ENCODE measurements around the gene COMMD4.
"Not testable (repeated sequence)": the region's sequence is repeated elsewhere in the genome, so short reads cannot be mapped to it uniquely, and the experiment has no call there.

COMMD4 gene

DNA sequence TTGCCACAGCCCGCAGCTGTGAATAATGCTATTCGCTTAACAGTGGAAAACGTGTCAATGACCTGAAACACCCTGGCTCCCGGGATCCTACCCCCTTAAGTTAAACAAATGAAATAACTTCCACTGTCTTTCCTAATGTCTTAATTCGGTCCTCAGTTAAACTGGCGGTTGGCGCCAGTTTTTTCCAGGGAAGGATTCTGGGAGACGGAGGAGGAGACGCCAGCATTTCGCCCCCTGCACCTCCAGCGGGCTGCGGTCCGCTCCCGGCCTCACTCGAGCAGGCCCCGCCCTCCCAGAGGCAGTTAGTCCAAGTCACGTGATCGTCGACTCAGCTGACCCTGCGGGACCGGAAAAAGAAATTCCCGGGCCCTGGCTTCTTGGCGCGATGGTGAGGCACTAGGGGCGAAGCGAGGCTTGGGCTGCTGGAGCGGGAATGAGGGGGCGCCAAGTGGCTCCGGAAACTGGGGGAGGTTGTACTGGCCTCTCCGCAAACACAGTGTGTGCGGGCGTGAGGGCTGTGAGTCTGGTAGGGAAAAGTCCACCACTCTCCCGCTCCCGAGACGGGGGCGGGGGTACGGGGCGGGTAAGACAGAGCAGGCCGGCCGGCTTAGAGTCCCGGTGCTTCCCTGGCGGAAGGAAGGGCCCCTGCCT is at the start of gene COMMD4:
Gene COMMD4, plus strand, starts transcription at position 359 of the 651 bp plus-strand sequence. Its CDS starts 27 bp downstream, at position 386.
- DNase-seq: peak; percentile 97

DNA sequence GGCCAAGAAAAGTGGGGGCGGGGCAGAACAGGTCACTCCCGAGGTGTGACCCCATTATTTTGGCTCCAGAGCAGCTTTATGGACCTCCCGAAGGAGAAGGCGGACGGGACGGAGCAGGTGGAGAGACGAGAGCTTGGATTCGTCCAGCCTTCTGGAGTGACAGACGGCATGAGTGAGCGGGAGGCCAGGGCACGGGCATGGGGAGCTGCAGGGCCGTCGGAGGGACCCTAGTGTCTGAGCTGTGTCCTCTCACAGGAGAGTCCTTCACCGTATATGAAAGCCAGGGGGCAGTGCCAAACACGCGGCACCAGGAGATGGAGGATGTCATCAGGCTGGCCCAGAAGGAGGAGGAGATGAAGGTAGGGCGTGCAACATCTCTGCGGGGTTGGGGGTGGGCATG is 42.2 kb upstream of the COMMD4 start:
- DNase-seq: not testable (repeated sequence)

DNA sequence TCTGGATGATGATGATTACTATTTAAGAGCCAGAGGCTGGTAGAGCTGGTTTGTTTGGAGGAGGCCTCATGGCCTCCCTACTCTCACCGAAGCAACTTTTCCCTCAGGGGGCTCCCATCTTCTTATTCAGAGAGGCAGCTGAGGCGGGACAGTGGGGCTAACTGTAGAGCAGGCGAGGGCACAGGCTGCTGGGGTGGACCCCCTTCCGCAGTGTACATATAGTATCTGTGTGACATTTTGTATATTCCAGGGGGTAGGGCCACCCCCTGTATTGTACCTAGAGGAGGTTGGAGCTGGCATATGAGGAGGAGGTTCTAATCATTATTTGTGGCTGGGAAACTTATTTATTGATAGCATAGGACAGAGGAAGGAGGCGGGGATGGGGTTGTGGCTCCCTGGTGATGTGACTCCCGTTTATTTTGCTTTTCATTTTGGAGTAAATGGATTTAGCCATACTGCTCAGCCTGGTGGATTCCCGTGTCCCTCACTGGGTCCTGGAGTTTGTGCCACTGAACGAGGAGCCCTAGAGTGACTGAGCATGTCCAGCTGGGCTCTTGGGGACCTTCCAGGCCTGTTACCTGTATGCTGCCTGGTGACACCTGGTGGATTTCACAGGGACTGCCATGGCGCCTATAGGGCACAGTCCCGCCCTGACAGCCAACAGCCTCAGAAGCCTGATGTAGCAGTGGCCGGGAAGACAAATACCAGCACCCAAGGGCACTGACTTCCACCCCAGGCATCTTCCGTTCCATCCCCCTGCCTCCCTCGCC is 37.1 kb upstream of the COMMD4 start:
- not testable (repeated sequence) for DNase-seq

DNA sequence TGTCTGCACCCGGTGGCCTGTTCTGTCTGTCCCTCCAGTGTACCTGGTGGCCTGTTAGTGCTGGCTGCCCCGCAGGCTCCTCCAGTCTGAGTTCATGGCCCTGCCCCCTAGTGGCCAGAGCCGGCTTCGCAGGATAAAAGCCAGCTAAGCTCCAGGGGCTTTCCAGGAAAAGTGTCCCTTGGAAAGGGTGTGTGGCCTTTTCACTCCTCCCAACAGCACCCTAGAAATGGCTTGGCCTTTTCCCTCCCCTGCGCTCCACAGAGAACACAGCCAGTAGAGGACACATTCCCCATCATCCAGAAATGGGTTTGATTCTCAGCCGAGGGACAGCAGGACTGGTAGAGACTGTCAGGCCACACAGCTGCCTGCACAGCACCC is 36.6 kb upstream of the COMMD4 start:
- not testable (repeated sequence) for DNase-seq

DNA sequence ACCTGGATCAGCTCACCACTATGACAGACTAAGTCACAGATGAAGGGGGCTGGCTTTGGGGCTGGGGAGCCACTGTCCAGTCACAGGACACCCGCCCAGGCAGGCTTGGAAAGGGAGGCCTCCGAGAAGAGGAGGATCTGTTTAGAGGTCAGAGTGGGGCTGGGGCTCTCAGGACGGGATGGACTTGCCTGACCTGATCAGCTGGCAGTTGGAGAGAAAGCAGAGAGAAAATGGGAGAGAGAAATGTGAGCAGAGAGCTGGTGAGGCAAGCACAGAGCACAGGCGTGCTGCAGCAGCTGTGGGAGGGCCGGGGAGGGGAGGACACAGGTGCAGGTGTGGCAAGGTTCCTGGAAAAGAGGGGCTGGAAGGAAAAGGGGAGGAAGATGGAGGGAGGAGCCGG is 35.8 kb upstream of the COMMD4 start:
- not testable (repeated sequence) for DNase-seq

DNA sequence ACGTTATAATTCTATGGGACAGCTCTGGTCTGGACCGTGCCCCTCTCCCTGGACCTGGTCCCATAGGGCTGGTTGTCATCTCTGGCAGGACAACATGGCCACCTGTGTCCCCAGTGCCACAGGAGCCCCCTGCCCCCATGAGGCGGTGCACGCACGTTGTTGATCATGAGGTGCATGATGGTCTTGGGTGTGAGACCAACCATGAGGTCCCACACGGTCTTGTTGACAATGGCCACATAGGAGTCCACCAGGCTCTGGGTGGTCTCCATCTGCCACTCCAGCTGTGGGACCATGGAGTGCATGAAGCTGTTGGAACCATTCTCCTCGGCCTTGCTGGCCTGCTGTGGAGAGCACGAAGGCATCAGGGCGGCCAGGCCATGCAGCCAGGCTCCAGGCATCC is 33.5 kb upstream of the COMMD4 start:
- DNase-seq: no peak

DNA sequence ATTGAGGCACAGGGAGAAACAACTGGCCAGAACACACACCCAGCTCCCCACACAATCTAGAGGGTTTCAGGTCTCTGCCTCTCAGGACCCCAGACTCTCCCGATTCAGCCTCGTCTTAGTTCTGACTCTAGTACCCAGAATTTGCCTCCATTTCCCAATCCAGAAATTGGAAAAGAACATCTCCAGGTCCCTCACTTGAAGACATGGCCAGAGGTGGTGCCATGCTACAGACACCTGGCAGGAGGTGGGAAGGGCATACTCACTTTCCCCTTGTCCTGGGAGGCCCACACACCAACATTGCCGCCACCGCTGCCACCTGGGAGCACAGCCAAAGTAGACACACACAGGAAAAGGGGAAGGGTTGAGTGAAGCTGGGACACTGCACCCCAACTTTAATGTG is 33.1 kb upstream of the COMMD4 start:
- not testable (repeated sequence) for DNase-seq

DNA sequence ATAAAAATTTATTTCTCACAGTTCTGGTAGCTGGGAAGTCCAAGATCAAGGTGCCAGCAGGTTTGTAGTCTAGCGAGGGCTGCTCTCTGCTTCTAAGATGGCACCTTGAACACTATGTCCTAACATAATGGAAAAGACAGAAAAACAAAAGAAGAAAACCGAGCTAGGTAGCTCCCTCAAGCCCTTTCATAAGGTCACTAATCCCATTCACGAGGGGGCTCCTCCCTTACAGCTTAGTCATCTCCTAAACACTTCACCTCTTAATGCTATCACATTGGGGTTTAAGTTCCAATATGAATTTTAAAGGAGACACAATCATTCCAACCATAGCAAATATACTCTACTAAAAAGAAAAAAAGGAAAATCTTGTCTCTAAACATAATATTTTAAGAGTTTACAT is 29.7 kb upstream of the COMMD4 start:
- no peak for DNase-seq

DNA sequence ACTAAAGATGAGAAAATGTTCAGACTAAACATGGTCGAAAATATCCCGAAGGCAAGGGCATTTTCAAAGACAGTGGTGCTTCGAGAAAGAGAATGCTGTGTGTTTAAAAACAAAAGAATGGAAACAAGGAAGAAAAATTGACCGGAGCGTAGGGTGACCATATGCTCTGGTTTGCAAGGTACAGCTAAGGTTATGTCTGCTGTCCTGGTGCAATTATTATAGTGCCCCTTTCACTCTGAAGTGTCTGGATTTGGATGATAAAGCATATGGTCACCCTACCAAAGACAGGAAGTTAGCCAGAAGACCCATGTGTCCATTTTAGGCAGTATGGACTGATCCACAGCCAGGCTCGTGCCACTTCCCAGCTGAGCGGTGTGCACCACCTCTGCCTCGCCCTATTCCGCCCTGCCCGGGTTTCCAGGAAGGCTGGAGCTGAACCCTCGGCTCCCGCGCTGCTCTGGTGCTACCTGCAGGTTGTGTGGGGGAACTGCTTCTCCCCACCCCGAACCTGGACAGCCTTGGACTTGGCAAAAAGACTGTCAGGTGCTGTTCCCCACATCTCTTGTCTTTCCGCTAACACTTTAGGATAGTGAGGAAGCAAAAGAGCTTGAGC is 28.0 kb upstream of the COMMD4 start:
- DNase-seq: peak; percentile 7

DNA sequence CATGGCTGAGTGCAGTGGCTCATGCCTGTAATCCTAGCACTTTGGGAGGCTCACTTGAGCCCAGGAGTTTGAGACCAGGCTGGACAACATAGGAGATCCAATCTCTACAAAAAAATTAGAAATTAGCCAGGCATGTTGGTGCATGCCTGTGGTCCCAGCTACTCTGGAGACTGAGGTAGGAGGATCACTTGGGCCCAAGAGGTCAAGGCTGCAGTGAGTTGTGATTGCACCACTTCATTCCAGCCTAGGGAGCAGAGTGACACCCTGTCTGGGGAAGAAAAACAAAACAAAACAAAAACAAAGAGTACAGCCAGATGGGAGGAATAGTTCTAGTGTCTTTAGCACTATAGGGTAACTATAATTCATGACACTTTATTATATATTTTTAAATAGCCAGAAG is 26.2 kb upstream of the COMMD4 start:
- DNase-seq: no peak

DNA sequence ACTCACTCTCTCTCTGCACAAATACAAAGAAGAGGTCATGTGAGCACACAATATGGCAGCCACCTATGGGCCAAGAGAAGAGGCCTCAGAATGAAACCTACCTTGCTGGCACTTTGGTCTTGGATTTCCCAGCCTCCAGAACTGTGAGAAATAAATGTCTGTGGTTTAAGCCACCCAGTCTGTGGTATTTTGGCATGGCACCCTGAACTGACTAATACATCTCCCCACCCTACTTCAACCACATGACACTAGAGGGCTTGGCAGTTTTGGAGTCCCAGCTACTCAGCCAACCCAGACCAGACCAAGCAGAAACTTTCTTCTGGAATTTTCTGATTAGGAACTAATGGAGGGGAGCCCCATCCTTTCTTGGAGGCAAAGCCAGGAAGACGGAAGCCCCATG is 23.3 kb upstream of the COMMD4 start:
- not testable (repeated sequence) for DNase-seq

DNA sequence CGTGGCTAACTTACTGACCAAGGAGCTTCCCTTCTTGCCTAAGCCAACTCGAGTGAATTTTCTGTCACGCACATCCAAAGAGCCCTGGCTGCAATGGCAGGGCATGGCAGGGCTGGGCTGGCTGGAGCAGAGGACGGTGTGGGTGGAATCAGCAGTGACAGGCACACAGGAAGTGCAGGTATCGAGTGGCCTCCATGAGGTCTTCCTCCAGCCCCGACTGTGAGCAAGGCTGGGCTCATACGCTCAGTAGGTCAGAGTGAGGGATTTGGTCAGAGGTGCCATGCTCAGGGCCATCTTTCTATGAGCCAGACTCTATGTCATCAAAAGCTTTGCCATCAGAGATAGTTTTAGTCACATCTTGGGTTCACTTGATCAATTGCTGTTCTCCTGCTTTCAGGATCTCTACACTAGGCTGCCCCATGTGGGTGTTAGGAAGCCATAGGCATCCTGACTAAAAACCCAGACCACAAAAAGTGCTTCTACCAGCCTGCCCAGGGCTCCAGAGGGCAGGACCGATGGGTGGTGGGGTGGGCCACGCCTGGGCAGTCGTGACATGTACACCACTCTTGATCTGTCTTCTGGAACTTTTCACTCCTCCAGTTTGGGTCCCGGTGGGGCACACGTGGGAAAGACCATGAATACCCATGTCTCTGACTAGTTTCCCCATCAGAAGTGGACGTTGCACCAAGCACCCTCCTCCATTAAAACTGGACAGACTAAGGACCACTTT is 22.6 kb upstream of the COMMD4 start:
- DNase-seq: no peak

DNA sequence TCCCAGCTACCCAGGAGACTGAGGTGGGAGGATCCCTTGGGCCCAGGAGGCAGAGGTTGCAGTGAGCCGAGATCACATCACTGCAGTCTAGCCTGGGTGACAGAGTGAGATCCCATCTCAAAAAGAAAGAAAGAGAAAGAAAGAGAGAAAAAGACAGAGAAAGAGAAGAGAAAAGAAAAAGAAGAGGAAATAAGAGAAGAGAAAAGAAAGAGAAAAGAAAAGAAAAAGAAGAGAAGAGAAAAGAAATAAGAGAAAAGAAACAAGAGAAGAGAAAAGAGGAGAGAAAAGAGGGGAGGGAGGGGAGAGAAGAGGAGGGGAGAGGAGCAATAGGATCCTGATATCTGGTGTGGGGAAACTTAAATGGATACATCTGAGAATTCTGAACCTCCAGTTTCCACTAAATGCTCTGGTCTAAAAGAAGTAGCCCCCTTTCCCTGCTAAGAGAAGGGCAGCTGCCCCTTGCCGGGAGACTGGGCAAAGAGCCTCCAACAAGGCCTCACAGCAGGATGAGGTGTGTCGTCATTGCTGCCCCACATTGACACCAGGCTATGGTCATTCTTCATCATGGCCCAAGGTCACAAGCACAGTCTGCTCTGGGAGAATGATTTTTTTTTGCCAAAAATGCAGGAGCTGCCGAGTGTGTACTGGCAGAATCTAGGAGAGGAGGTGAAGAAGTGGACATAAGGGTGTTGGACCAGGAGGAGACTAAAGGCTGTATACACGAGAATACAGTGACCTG is 21.1 kb upstream of the COMMD4 start:
- no peak for DNase-seq

DNA sequence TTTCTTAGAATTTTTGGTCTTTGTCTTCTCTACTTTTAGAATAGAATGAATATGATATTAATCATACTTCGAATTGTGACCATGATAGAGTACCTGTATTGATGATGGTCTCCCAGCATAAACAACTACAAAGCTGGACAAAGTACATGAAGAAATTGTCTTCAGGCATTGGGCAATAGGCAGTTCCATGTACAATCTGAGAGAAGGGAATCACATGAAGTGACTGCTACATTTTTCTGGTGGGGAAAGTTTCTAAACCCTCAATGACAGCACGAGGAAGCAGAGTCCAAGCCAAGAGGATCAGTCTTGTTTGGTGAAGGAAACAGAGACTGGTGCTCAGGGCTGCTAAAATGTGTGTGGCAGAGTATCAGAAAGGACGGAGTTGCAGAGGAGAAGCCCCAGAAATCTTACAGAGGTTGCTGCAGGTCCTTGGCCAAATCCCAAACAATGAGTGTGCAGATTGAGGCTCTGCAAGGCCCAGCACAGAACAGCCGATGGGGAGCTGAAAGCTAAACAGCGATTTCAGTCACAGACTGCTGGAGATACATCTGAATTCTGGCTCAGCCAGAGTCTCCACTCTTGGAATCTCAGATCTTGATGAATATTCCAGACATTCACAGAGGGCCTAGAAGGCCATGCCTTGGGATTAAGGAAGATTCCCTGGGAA is 16.5 kb upstream of the COMMD4 start:
- DNase-seq: not testable (repeated sequence)

DNA sequence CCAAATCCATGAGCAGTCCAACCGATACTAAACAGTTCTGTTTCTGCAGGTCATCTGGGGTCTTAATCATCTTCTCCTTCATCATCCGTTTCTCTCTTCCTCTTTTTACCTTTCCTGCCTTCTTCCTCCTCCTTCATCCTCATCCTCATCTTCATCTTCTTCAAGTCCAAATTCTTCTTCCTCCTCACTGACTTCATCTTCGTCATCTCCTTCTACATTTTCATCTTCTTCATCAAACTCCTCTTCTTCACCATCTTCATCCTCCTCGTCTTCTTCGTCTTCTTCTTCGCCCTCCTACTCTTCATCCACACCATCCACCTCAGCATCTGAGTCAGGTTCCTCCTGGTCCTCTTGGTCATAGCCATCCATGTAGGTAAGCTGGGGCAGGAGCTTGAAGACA is 14.2 kb upstream of the COMMD4 start:
- DNase-seq: no peak

DNA sequence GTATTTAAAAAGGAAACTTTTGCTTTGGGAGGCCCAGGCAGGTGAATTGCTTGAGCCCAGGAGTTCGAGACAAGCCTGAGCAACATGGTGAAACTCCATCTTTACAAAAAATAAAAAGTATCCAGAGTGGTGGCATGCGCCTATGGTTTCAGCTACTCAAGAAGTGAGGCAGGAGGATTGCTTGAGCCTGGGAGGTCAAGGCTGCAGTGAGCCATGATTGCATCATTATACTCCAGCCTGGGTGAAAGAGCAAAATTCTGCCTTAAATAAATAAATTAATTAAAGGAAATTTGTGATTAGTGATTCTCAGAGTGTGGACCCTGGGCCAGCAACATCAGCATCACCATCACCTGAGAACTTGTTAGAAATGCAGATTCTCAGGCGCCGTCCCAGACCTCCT is 9.9 kb upstream of the COMMD4 start:
- no peak for DNase-seq

DNA sequence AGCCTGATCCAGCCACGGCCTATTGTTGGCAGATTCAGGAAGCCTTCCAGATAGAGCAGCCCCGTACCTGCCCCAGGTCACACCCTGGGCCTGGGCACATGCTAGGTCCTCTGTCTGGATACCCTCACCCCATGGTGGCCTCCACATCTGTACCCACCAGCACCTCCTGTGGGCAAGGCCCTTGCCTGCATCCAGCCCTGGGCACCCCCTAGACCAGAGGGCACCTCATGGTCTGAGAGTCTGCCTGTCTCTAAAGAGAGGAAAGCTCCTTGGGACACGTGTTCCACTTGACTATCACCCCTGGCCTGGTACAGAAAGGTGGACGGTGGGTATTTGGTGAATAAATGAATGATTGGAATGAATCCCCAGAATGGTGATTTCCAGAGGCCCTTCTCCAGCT is 8.9 kb upstream of the COMMD4 start:
- no peak for DNase-seq

DNA sequence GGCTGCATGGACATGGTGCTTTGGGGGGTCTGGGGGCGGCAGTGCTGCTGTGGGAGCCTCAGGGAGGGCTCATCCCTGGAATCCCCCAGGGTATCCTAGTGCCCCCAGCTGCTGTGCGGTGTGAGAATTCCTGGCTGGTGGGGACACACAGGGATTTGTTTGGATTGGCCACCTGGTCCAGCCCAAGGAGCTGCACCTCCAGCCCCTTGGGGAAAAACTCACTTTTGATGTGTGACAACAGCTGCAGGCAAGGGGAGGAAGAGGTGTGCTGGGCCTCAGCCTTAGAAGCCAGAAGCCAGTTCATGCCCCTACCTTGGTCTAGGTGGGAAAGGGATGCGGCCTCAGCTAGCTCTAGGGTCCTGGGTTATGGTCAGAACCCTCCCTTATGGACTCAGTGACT is 8.4 kb upstream of the COMMD4 start:
- no peak for DNase-seq

DNA sequence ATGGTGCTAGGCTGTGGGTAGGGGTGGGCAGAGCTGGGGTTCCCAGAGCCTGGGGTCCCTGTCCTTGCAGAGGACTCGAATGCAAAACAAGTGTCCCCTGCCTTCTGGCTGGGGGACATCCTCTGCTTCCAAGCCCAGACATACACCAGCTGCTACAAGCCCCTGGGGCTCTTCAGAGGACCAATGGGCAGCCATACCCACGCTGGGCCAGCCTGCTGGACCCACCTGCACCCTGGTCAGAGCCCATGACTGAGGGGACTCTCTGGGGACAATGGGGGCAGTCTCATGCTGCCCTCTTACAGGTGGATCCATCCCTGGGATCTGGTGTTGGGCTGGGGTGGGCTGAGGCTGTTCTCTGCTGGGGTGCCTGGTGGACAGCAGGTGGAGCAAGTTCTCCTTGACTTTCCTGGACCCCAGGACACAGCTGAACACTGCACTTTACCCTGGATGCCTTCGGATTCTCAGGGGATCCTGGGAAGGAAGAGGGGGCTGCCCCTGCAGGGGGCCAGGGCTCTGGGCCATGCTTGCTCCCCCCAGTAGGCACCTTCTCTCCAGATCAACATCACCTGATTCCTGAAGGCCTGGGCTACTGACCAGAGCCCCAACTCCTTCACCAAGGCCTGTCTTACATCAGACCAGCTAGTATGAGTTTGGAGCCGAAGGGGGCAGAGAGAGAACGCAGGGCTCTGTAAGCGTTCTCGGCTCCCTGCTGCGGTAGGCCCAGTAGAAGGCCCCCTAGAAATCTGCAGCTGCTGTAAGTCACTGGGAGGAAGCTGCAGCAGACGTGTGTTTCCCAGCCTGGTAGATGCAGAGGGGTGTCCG is 7.2 kb upstream of the COMMD4 start:
- DNase-seq: no peak

DNA sequence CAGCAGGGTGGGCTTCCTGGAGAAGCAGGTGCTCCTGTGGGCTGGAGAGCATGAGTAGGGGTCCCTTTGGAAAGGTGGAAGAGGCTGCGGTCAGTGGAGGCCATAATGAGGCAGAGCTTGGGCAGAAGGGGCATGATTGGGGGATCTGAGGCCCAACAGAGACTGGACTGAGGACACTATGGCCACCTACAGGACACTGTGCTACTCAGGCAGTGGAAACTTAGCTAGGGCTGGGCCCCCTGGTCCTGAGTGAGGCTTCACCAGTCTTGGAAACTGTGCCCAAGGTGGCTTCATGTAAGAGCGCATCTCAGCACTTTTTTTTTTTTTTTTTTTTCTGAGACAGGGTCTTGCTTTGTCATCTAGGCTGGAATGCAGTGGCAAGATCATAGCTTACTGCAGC is 6.3 kb upstream of the COMMD4 start:
- DNase-seq: no peak

DNA sequence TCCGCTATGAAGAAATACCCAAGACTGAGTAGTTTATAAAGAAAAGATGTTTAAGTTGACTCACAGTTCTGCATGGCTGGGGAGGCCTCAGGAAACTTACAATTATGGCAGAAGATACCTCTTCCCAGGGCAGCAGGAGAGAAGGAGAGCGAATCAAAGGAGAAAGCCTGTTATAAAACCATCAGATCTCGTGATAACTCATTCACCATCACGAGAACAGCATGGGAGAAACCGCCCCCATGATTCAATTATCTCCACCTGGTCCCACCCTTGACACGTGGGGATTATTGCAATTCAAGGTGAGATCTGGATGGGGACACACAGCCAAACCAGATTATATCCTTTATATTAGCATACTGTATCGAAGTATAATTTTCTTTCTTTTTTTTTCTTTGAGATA is 3.8 kb upstream of the COMMD4 start:
- DNase-seq: not testable (repeated sequence)
